HG02798 (cell line): ENCODE measurements around the gene OPALIN.

ENCODE experiments used
- ATAC-seq: cut with Tn5 transposase; IDR thresholded peaks from one replicate; pipeline ENCODE4 v1.9.1; 2021; ENCODE audit warnings: mild to moderate bottlenecking; ENCODE audit not compliant: unreplicated experiment, poor library complexity

The OPALIN gene, protein sequence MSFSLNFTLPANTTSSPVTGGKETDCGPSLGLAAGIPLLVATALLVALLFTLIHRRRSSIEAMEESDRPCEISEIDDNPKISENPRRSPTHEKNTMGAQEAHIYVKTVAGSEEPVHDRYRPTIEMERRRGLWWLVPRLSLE

DNA sequence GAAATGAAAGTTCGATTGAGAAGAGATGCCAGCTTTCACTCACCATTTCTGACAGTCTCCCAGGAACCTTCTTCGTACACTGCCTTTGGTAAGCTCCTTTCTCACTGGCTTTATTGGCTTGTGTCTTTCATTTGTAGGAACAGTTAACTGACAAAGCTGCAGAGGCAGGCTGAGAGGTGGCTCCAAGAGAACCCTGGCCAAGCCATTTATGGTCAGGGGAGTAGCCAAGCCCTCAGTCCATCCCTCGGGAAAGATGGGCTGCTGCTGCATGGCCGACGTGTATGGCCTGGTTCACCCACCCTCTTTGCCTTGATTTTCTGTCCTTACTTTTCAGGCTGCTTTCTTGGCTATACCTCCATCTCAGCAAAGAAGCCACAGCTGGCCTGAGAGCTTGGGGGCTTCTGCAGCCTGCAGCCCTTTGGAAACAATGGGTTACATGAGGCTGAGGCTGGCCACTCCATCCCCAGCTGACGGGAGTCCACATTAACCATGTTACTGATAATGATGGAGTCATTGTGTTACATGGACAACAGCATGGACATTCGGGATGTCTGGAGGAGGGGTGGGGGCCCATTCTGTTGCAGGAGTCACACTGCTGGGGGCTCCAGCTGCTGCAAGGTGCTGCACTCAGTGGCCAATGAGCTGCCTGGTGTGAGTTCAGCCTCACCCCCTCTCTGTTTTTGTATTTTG, at the start of gene OPALIN:
OPALIN (minus strand) TSS at position 152 of the 690 bp plus-strand sequence; CDS start at position 46, 106 bp downstream.
- no peak for ATAC-seq

DNA sequence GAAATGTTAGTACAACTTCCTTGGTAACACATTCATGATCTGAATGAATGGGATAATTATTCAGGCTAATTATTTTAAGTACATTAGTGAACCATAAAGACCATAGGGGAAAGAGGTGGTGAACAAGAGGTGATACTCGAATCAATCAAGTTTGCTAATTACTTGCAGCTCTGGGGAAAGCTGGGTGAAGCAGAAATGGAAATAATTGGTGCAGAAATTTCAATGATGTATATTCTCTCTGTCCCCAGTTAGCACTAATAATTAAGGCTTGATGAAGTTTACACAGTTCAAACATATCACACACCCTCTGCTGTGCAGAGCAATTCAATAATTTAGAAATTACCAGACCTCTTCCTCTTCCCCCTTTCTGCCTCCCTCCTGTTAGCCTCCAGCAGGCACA, 49.4 kb upstream of the OPALIN start:
- no peak for ATAC-seq

DNA sequence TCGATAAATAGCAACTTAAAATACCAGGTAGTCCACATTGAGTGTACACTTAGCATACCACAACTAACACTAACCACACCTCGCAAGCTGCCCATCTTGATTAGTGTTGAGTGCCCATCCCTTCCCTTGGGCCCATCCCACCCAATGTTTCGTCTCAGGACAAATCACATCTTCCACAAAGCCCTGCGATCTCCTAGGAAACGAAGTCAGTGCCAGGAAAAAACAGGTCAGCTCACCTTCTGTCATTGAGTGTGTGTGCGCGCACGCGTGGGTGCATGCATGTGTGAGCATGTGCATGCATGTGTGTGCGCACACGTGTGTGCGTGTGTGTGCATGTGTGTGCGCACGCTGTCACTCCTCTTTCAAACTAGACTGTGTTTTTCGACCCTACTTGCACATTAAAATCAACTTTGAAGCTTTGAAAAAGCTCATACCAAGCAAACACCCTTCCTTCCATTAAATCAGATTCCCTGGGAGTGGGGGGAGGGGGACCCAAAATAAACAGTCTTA, 48.8 kb upstream of the OPALIN start:
- ATAC-seq, result no peak

DNA sequence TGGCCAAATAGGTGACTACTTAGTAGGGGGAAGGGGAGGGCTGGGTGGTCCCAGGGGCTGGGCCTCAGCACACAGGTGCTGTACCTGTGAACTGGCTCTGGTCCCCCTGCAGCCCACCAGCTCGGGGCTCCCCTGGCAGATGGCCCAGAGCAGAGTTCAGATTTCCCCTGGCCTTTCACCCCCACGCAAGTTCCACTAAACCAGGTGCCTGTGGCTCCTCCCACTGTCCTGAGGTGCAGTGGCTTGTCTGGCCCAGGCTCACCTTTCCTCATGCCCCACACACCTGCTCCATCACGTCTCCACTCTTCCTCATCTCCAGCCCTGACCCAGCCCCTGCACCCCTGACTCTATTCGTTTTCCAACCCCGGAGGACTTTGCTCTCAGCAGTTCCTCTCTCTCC, 47.3 kb upstream of the OPALIN start:
- no peak for ATAC-seq

DNA sequence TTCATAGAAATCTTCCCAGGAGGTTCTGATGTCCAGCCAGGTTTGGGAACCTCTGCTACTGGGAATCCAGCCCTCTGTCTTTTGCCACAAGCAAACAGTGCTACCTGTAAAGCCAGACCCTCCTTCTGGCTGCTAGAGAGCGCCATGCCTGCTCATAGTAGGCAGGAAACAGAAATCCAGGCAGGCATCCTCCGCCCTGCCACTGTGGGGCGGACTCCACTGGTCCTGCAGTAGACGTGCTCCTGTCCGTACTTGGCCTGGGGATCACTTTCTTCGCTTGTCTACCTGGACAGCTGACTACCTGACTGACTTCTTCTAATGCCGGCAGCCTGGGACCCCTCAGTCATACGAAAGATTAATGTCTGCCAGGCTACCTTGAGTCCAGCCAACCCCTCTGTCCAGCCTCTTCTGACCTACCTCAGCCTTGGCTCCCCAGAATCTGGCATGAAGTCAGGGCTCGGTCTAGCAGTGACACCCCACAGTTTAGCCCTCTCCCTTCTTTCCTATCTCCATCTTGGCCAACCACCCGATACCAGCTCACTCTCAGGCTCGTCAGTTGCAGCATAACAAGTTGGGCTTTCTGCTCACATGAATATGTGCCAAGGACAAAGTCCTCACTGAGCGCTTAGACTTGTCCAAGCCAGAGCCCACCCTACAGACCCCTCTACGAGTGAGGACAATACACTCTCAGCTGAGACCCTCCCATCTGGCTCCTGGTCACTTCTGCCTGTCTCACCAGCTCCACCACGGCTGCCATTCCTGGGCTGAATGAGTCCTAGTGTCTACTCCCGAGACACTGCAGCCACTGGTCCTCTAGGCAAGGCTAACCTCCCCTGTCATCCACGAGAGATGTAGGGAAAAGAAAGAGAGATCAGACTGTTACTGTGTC, 43.9 kb upstream of the OPALIN start:
- ATAC-seq, result no peak

DNA sequence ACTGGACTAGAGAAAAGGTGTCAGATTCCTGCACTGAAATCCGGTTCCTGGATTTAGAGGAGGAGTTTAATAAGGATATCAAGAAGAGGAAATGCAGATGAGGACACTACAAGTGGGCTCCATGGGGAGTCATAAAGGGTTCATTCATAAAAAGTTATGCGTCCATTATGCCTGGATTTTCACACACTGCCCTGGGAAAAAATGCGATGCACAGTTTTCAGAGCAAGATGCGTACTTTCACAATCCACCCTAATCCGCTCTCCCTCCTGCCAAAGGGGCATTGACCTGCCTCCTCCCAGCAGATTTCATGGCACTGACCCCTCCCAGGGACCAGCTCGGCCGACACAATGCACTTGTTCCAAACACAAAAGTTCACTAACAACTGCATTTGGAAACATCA, 42.2 kb upstream of the OPALIN start:
- no peak for ATAC-seq

DNA sequence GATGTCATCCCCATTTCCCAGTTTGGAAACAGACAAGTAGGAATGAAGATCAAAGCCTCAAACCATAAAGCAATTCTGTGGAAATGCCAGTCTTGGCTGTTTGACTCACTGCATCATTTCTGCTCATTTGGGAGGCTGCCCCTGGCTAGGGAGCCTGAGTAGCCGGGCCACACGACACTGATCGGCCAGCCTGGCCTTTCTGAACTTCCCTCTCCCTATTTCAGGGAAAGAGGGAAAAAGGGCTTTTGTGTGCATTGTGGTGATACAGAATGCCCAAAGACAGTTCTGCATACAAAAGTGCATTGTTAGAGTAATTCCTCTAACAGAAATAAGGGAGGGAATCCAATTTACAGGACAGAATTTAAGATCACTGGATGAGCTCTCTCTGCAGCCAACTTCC, 41.7 kb upstream of the OPALIN start:
- no peak for ATAC-seq

DNA sequence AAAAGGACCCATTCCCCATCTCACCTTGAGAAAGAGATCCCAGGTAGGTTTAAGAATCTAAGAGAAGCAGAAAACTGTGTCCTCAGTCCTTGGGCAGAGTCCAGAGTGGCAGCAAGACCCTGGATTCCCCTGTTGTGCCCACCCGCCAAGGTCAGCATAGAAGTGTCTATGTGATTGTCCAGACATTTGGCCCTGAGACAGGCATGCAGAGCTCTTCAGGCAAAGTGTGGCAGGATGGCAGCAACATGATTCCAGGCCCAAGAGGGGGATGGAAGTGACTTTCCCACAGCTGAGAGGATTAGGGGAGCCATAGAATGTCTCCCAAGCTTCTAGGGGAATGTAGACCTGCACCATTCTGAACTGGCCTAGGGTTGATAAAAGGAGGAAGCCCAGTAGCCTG, 39.1 kb upstream of the OPALIN start:
- ATAC-seq, result no peak

DNA sequence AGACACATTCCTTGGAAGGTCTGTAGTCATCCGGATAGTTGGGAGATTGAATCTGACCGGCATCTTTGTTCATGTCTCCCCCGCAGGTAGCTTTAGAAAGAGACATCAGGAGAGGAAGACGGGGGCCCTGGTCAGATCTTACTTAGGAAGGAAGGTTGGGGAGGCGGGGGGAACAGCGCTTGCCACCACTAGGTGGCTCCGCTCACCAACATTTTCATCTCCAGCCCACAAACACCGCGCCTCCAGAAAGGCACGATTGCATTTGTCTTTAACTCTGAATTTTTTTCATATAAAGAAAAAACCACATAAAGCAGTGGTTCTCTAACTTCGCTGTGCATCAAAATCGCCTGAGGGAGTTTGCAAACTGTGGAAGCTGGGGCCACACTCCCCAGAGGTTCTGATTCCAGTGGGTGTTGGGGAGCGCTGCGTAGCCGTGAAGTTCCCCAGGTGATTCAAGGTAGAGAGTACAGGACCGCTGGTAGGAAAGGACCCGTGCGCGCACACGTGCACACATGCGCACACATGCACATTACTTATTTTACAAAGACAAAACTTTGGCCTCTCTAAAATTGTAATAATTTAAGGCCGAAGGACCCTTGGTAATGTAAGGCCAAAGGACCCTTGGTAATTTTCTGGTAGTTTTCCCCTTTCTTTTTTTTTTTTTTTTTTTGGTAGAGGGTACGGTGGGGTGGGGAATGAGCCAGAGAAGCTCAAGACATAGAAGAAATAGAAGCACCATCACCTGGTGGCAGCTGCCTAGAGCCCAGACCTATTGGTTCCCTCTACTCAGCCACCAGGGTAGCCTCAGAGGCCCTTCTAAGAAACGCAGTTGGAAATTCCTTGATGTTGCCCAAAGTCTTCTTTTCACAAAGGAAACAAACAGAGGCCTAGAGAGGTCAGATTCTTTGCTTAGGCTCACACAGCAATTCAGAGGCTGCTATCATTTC, 37.4 kb upstream of the OPALIN start:
- ATAC-seq, result no peak

DNA sequence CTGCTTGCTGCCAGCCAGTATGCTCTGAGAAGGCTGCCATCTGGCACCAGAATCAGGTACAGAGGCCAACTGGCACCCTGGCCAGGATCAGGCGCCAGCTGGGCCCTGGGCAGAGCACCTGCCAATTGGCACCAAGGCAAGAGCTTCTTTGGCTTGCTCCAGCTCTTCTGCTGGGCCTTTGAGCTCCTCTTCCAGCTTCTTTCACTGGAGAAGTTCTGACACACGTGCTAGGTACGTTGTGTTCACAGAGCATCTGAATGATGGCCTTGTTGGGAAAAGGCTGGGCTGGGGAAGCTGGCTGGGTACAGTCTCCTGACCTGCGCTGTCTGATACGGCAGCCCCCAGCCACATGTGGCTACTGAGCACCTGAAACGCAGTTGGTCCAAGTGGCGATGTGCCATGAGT, 31.7 kb upstream of the OPALIN start:
- no peak for ATAC-seq

DNA sequence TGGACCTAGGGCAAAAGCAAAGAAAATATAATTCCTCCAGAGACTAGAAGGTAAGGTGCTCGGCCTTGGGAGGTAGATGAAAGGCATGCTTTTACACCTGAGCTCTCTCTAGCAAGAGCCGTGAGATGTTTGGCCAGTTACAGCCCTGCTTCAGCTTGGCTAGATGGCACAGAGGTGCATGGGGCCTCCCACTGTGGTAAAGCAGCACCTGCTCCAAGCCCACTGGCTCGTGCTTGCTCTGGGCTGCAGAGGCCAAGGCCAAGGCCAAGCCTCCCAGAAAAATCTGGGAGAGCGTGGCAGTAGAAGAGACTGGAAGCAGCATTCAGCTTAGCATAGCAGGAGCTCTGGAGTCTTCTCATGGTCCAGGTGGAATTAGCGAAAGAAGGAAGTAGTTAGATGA, 31.0 kb upstream of the OPALIN start:
- ATAC-seq, result no peak

DNA sequence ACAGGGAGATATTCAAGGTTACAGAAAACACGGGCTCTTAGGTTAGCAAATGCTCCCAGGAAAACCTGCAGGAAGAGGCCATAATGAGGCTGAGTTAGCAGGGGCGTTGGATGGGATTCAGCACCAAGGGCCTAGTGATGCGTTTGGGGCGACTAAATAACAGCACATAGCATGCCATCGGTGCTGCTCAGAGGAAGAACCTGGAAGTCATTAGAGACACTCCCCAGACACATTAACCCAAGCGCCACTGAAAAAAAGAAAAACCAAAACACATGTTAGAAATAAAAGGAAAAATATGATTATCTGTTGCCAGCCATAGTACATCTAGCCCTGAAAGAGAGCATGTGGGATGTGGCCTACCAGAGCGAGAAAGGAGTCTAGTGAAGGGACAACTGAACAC, 28.8 kb upstream of the OPALIN start:
- no peak for ATAC-seq

DNA sequence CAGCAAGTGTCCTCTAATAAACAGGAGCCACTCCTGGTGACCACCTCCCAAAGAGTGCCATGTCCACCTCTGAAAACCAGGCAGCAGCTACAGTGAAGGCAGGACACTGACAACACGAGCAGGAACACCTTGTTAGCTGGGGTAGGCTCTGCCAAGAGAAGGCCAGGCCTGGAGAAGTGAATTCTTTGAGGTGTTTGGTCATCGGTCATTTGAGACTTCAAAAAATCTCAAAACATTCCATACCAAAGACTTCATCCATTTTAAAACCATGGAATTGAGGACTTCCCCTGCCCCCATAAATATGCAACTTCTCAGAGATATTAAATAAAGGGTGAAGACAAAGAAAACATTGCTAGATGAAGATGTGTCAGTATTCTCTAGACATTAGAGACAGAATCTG, 28.4 kb upstream of the OPALIN start:
- no peak for ATAC-seq

DNA sequence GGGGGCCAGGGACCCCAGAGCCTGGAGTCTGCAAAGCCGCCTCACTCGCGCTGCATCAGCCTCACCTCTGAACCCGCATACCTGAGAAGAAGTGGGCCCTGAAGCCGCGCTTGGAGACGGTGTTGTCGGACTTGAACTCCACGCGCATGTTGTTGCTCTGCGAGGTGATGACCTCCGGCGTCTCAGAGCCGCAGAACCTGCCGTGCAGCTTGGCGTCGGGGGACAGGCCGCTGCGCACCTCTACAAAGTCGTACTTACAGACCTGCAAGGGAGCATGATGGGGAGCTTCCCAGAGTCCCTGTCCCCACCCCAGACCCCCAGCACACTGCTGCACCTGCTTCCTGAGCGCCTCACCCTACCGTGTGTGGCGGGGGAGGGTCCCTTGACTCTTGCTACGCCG, 25.7 kb upstream of the OPALIN start:
- no peak for ATAC-seq

DNA sequence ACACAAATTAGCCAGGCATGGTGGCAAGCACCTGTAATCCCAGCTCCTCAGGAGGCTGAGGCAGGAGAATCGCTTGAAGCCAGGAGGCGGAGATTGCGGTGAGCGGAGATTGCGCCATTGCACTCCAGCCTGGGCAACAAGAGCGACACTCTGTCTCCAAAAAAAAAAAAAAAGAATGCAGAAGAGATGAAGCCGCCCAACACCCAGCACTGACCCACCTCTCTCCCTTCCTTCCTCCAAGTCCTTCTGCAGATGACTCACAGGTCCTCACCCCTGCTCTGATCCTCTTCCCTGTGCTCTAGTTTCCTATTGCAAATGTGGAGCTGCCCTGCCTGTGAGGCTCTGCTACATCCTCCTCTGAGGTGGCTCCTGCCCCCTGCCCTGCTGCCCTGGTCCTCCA, 22.0 kb upstream of the OPALIN start:
- ATAC-seq, result no peak

DNA sequence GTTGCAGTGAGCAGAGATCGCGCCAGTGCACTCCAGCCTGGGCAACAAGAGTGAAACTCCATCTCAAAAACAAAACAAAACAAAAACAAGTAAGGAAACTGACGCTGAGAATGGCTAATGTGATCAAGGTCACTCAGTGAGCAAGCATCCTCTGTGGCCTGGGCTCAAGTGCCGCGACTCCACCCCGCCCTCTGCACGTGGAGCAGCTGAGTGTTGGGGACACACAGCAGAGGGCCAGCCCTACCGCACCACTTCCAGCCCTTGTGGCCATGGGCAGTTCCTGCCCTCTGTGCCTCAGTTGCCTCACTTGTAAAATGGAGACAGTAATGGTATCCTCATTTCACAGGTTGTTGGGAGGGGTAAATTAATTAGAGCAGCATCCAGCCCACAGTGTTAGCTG, 21.0 kb upstream of the OPALIN start:
- ATAC-seq, result no peak

DNA sequence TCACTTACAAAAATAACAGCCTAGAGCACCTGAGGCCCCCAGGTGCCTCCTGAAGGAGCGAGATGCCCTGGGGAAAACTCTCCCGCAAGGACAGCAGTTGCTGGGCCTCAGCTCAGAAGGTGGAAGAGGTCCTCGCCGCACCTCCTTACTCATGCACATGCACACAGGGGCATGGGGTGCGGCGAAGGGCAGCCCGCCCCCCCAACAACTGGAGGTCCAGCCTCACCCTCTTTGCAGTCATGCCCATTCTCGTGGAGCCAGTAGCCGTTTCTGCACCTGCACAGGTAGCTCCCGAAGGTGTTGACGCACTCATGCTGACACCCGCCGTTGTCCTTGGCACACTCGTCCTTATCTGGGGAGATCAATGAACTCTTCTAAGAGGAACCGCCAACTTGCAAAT, 19.9 kb upstream of the OPALIN start:
- no peak for ATAC-seq

DNA sequence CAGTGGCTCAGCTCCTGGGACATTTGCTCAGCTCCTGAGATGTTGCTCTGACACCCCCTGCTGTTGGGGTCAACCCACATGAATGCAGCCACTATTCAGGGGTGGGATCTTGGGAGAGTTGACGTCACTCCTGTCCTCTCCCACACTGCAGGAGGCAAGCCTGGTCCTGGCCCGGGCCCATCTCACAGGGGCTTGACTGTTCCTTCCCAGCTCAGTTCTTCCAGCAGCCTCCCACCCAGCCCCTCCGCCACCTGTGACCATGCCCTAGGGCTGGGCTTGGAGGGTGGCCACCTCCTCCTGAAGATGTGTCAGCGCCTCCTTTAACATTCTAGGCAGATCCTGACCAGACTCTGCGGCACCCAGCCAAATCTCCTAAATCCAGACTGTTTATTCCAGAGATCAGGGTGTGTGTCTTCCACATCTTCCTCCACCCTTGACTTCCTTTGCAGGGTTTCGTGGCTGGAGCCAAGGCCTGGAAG, 19.1 kb upstream of the OPALIN start:
- no peak for ATAC-seq

DNA sequence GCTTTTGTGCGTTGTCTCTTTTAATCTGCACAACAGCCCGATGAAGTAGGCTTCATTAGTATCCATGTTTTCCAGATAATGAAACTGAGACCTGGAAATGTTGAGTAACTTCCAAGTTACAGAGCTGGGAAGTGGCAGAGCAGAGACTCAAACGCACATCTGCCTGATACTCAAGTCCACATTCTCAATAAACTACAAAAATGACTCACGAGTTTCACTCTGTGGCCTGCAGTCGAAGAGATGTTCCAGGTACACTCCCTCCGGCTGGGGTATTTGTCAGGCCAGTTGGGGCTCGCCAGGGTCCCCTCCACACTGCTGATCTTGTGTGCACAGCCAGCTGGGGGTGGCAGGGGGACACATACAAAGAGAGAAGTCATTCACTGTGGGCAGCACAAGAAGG, 17.7 kb upstream of the OPALIN start:
- peak; percentile 56 for ATAC-seq
